A673 (cell line): ENCODE results near the gene RNF135. TPM values are rescaled to one million over a fixed set of nuclear protein-coding genes. Genes with fewer than 3 reads are reported as not detected.

Experiments
- BruUV-seq: library from RNA; stranded (reverse); fragments of 400-500 nt; replicated peaks from 2 replicates; lab custom pipeline; 2021; lab: Mats Ljungman, UMichigan
- CTCF ChIA-PET: fragments of 300-600 bp; sonication (Branson Sonifier 250); formaldehyde crosslinking; loops from one replicate; lab custom pipeline; 2022; ENCODE audit warnings: antibody characterized with exemption; lab: Charles Lee
- POLR2A ChIA-PET: fragments of 300-600 bp; sonication (Branson Sonifier 250); formaldehyde crosslinking; loops from one replicate; lab custom pipeline; 2022; ENCODE audit warnings: antibody characterized with exemption; ENCODE audit not compliant: low non-redundant PET; lab: Charles Lee
- DNase-seq: peaks from one replicate; pipeline ENCODE4 v3.0.0-alpha.2; 2015; ENCODE audit warnings: low spot score
- H3K27ac ChIP-seq: fragments of 200-600 bp; sonication (generic); 2 replicates; pipeline ENCODE4 v1.5.1; 2016; ENCODE audit warnings: mixed run types, low read depth, mild to moderate bottlenecking, mixed read lengths, antibody characterized with exemption, low read length; ENCODE audit not compliant: poor library complexity, severe bottlenecking
- H3K27me3 ChIP-seq: fragments of 200-600 bp; sonication (generic); replicated peaks from 2 replicates; pipeline ENCODE4 v1.6.1; 2017; ENCODE audit warnings: mixed run types, low read depth, mild to moderate bottlenecking, mixed read lengths, antibody characterized with exemption, low read length; ENCODE audit not compliant: insufficient read depth, poor library complexity
- H3K36me3 ChIP-seq: fragments of 200-600 bp; sonication (generic); 2 replicates; pipeline ENCODE4 v1.6.1; 2016; ENCODE audit warnings: mixed run types, mild to moderate bottlenecking, mixed read lengths, antibody characterized with exemption, low read length; ENCODE audit not compliant: insufficient read depth, poor library complexity, severe bottlenecking
- H3K4me1 ChIP-seq: fragments of 200-600 bp; sonication (generic); 2 replicates; pipeline ENCODE4 v1.6.1; 2017; ENCODE audit warnings: mixed run types, mild to moderate bottlenecking, mixed read lengths, antibody characterized with exemption, low read length; ENCODE audit not compliant: insufficient read depth, poor library complexity, severe bottlenecking
- H3K4me3 ChIP-seq: fragments of 200-600 bp; sonication (generic); 2 replicates; pipeline ENCODE4 v1.5.1; 2016; ENCODE audit warnings: low read depth, mixed run types, mild to moderate bottlenecking, mixed read lengths, low read length; ENCODE audit not compliant: poor library complexity, severe bottlenecking
- H3K9me3 ChIP-seq: fragments of 200-600 bp; sonication (generic); 2 replicates; pipeline ENCODE4 v1.6.1; 2016; ENCODE audit warnings: mixed run types, low read depth, mild to moderate bottlenecking, mixed read lengths, antibody characterized with exemption, low read length; ENCODE audit not compliant: poor library complexity, severe bottlenecking
- CTCF ChIP-seq: fragments of 300-800, 200-600 bp; sonication (generic); conservative IDR thresholded peaks from 2 replicates; pipeline ENCODE4 v1.5.1; 2017; ENCODE audit warnings: low read depth, mild to moderate bottlenecking, antibody characterized with exemption, low read length, moderate library complexity, mixed read lengths
- EZH2 ChIP-seq: fragments of 200-600 bp; sonication (generic); IDR thresholded peaks from 2 replicates; pipeline ENCODE4 v1.6.1; 2017; ENCODE audit warnings: borderline replicate concordance, low read depth, mild to moderate bottlenecking, mixed read lengths, antibody characterized with exemption, low read length; ENCODE audit not compliant: poor library complexity, severe bottlenecking
- intact Hi-C: fragments of 100-400 bp; cut with micrococcal nuclease; formaldehyde crosslinking; loops from one replicate; pipeline ENCODE4 v1.10.0; 2022; ENCODE audit not compliant: unreplicated experiment
- total RNA-seq: library from RNA; stranded (reverse); gene quantifications from 2 replicates; pipeline ENCODE4 v1.2.3, GENCODE V29; 2021

The RNF135 gene
- total RNA-seq, 1 experiment from 2014 or later, result 7.5 TPM

- H3K9me3 ChIP-seq, result no peaks in the 10 kb centered on the region
- intact Hi-C loops, result no loop called here
- no peaks in the 10 kb centered on the region for H3K27me3 ChIP-seq
- BruUV-seq, result no TSS peak
- no peaks in the 10 kb centered on the region for H3K36me3 ChIP-seq
- no peak for DNase-seq
- H3K4me1 ChIP-seq, result no peaks in the 10 kb centered on the region
- TF ChIP-seq EZH2 (no peak), CTCF (no peak)
- no peak overlapping the region for H3K27ac ChIP-seq
- POLR2A ChIA-PET, result no interaction called here
- CTCF ChIA-PET, result no interaction called here
- no peak overlapping the region for H3K4me3 ChIP-seq
Observed at GRCh38 chr17:30995347-30995746, 24.5 kb downstream of the RNF135 start.

GRCh38 chr17:30996486-30996885 lies 25.6 kb downstream of the RNF135 start:
- intact Hi-C loops, result no loop called here
- Histone ChIP-seq H3K27ac (no peak overlapping the region), H3K4me3 (no peak overlapping the region), H3K27me3 (no peaks in the 10 kb centered on the region), H3K36me3 (no peaks in the 10 kb centered on the region), H3K4me1 (no peaks in the 10 kb centered on the region), H3K9me3 (no peaks in the 10 kb centered on the region)
- no peak for DNase-seq
- CTCF ChIA-PET, result no interaction called here
- POLR2A ChIA-PET, result no interaction called here
- no peak for TF ChIP-seq EZH2
- TF ChIP-seq CTCF, result no peak
- BruUV-seq, result no TSS peak

- H3K4me3 ChIP-seq, result no peak overlapping the region
- no TSS peak for BruUV-seq
- DNase-seq, result no peak
- H3K27ac ChIP-seq, result no peak overlapping the region
- no peaks in the 10 kb centered on the region for H3K9me3 ChIP-seq
- no peaks in the 10 kb centered on the region for H3K4me1 ChIP-seq
- ChIA-PET POLR2A (no interaction called here), CTCF (no interaction called here)
- TF ChIP-seq EZH2, result no peak
- H3K27me3 ChIP-seq, result no peaks in the 10 kb centered on the region
- H3K36me3 ChIP-seq, result no peaks in the 10 kb centered on the region
- intact Hi-C loops, result no loop called here
Observed at GRCh38 chr17:30997270-30997669, 26.4 kb downstream of the RNF135 start.

- Histone ChIP-seq H3K27ac (no peak overlapping the region), H3K36me3 (no peaks in the 10 kb centered on the region), H3K4me3 (no peak overlapping the region), H3K9me3 (no peaks in the 10 kb centered on the region), H3K27me3 (no peaks in the 10 kb centered on the region), H3K4me1 (no peaks in the 10 kb centered on the region)
- no peak for TF ChIP-seq EZH2
- no peak for TF ChIP-seq CTCF
- ChIA-PET POLR2A (no interaction called here), CTCF (no interaction called here)
- BruUV-seq, result no TSS peak
- intact Hi-C loops, result no loop called here
- DNase-seq, result no peak
Observed at GRCh38 chr17:30997842-30998241, 27.0 kb downstream of the RNF135 start.
